HG02938 (cell line): Measurements from ENCODE around the gene CHRM1.
"Not testable (repeated sequence)": the region's sequence is repeated elsewhere in the genome, so short reads cannot be mapped to it uniquely, and the experiment has no call there.

Experiments
- ATAC-seq: cut with Tn5 transposase; IDR thresholded peaks from one replicate; pipeline ENCODE4 v1.9.1; 2021; ENCODE audit warnings: mild to moderate bottlenecking, moderate library complexity; ENCODE audit not compliant: unreplicated experiment

Gene CHRM1

GRCh38 chr11:62921201-62921572, at the start of gene CHRM1:
TSS of gene CHRM1 (minus strand) at chr11:62921363. CDS start at chr11:62911100, 10,263 bp downstream.
- no peak for ATAC-seq

DNA sequence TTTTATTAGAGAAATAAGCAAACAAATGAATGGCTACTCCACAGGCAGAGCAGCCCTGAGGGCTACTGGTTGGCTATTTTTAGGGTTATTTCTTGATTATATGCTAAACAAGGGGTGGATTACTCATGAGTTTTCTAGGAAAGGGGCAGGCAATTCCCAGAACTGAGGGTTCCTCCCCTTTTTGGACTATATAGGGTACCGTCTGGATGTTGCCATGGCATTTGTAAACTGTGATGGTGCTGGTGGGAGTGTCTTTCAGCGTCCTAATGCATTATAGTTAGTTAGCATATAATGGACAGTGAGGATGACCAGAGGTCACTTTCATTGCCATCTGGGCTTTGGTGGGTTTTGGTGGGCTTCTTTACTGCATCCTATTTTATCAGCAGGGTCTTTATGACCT, 44.4 kb upstream of the CHRM1 start:
- ATAC-seq, result no peak

GRCh38 chr11:62962391-62962790, 41.2 kb upstream of the CHRM1 start:
- ATAC-seq, result no peak

GRCh38 chr11:62961017-62961570, 39.9 kb upstream of the CHRM1 start:
- no peak for ATAC-seq

- no peak for ATAC-seq
Observed at GRCh38 chr11:62959422-62959980, 38.3 kb upstream of the CHRM1 start.

- ATAC-seq, result no peak
Observed at GRCh38 chr11:62958547-62959421, 37.6 kb upstream of the CHRM1 start.

GRCh38 chr11:62957147-62957546, 36.0 kb upstream of the CHRM1 start:
- no peak for ATAC-seq

DNA sequence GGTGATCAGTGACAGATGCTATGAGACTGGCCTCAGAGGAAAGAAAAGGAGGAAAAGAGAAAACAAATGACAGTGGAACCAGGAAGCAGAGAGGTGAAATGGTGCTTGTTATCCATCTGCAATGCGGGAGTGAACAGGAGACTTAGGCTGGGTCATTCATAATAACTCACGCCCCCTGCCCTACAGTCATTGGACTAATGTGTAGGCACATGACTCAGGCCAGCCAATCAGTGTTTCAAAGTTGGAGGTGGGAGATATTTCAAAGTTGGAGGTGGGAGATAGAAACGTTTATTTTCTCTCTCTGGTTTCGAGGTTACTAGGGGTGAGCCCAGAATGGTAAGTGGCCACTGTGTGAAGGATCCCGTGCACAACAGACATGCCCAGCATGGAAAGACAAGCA, 33.3 kb upstream of the CHRM1 start:
- ATAC-seq, result no peak

DNA sequence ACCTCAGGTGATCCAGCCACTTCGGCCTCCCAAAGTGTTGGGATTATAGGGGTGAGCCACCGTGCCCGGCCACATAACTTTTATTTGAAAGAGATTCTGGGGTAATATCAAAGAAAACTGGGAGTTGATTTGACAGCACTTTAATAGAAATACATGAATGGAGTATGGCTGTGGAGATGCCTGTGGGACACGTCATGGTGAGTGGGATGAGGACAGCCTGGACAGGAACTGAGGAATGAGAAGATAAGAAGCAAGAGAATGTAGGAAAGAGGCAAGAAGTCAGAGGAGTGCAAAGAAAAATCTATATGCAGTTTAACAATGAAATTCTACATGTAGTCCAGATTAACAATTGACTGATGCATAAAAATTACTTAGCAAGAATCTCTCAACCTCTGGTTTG, 32.6 kb upstream of the CHRM1 start:
- ATAC-seq, result no peak

DNA sequence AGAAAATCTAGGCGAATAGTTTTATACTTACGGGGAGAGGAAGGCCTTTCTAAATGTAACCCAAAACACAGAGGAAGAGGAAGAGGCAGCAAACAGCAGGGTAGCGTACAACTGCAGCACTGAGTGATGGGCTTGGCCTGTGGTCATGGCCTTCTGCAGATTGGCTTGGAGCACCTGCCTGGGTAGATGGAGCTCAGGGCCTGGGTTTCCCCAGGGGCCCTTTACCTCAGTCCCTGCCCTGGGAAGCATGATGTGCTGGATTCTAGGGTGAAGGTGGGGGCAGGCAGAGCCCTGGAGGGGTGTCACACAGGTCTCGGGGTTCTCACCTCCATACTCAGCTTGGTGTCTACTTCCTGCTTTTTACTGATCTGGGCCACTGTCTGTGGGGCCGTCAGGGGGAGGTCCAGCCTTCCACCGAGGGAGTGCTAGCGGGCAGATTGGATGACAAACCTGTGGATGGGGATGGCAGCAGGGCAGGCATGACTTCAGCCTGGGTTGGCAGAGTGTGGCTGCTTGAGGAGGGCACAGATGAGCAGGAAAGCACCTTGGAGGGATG, 27.7 kb upstream of the CHRM1 start:
- ATAC-seq, result no peak

DNA sequence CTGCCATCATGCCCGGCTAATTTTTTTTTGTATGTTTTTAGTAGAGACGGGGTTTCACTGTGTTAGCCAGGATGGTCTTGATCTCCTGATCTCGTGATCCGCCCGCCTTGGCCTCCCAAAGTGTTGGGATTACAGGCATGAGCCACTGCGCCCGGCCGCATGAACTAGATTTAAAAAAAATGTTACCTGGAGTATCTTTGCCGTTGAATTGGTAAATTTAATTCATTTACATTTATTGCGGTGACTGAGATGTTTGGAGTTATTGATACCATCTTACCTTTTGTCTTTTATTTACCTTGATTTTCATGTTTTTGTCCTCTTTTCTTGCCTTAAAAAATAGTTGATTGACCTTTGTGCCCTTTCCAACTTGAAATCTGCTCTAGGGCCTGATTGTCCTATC, 24.4 kb upstream of the CHRM1 start:
- not testable (repeated sequence) for ATAC-seq

GRCh38 chr11:62937528-62937927, 16.4 kb upstream of the CHRM1 start:
- not testable (repeated sequence) for ATAC-seq

DNA sequence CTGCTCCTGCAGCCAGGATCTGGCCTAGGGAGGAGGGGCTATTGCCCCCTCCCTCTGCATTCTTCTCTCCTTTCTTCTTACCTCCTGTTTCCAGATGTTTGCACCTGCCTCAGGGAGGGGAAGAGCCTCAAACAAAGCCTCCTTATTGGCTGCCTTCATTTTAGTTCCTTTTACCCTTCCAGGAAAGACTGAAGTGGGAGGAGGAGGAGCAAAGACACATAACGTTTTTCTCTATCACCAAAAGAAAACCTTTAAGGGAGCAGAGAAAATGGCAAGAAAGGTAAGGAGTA, 13.3 kb upstream of the CHRM1 start:
- no peak for ATAC-seq

DNA sequence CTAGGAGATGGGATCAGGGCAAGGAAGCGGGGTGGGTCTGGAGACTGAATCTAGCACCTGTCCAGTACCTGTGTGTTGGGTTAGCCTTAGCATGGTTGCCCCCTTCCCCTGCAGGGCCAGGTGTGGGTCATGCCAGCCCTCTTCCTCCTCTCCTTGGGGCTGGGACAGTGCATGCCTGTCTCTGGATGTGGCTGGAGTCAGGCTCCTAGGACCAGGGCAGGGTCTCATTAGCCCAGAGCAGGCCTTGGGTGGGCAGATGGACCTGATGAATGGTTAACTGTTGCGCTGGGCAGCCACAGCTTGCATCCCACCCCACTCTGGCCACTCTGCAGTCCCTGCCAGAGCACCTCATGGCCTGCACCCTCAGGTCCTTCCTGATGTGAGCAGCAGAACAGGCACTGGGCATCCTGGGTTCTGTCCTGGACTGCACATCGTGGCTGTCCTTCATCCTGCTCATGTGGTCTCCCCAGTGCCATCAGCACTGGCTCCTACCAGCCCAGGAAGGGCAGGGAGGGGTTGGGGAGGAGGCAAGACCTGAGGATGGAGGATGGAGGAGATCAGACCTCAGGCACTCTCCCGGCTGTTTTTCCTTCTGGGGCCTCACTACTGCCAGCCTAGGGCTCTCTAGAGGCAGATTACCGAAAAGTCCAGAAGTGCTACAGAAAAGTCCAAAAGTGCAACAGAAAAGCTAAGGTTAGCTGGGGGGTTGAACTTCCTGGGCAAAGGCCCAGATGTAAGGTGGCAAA, 12.8 kb upstream of the CHRM1 start:
- ATAC-seq, result no peak

- ATAC-seq, result no peak
Observed at GRCh38 chr11:62933285-62933684, 12.1 kb upstream of the CHRM1 start.

- no peak for ATAC-seq
Observed at GRCh38 chr11:62931499-62932278, 10.5 kb upstream of the CHRM1 start.

DNA sequence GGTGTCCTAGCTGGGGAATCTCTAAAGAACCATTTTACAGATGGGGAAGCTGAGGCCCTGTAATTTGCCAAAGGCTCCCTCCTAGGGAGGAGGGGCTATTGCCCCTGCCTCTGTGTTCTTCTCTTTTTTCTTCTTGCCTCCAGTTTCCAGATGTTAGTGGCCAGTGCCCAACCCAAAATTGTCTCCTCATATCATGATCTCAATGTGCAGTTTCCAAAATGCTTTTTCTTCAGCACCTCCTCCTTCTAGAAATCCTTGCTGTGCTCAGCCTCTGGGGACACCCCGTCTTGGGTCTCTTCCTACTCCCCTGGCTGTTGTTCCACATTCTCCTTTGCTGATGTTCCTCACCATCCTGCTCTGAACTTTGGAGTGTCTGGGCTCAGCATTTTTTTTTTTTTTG, 9.5 kb upstream of the CHRM1 start:
- no peak for ATAC-seq

GRCh38 chr11:62930157-62930556, 9.0 kb upstream of the CHRM1 start:
- ATAC-seq, result no peak

DNA sequence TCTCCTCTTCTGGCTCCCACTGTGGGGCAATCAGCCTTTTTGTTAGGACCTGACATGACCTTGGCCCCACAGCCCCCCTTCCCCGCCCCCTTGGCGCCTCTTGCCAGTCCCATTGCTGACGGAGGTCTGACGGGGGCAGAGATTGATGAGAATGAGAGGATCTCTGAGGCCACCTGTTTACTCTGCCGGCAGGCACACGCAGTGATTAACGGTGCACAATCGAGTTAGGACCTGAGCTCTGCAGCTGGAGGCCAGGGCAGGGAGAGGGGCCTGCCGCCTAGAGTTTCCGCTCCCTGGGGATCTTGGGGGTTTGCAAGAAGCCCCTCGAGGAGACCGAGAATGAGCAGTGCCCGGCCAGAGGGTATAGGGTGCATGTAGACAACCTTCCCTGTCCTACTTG, 6.8 kb upstream of the CHRM1 start:
- no peak for ATAC-seq

DNA sequence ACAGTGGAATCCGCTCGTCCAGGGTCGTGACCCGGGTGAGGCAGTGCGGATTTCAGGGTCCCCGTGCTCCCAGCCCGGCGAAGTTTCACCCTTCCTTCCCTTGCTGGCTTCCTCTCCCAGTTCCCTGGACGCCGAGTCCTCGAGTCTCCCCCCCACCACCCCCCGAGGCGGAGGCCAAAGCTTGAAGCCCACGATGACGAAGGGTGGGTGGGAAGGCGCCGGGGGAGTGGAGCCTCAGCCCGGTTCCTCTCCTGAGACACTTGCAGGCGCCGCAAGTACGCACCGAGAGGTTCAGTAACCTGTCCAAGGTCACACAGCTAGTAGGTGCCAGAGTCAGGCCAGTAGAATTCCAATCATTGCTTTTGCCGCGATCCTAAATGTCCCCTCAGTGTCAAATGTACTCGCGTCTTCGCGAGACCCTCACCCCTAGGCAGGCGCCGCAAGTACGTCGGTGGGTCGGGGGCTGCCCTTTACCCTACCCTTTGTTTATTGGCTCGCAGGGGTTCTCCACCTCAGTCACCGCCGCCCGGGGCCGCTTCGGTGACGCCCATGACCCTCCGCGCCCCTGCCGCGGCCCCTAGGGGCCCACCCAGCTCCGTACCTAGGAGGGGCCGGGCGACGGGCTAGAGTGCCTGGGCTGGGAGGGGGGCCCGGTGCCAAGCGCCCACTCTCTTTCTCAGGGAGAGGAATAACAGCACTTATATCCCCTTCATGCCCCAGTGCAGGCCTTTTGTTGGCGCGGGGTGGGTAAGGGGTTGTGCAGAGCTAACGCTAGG, 5.7 kb upstream of the CHRM1 start:
- no peak for ATAC-seq
